GM18951 (cell line): ENCODE data around the gene TASP1.

Experiments
- POLR2A ChIP-seq: IDR thresholded peaks from 4 replicates; pipeline ENCODE4 v1.6.1; 2011; ENCODE audit warnings: mild to moderate bottlenecking; ENCODE audit not compliant: insufficient read length, insufficient read depth; ENCODE audit errors: extremely low read depth
- in situ Hi-C: fragments of 300-500 bp; cut with MboI; formaldehyde crosslinking; loops from one replicate; pipeline ENCODE4 v1.12.0; 2022; ENCODE audit warnings: low sequenced_read_pairs, mixed read lengths, inconsistent platforms; ENCODE audit not compliant: unreplicated experiment

Gene TASP1

GRCh38 chr20:13353261-13353945 lies 285.3 kb downstream of the TASP1 start:
- in situ Hi-C loops: no loop called here
- TF ChIP-seq POLR2A: no peak

- TF ChIP-seq POLR2A: no peak
- in situ Hi-C loops: no loop called here
Measured at GRCh38 chr20:13349235-13349604, 289.5 kb downstream of the TASP1 start.

- in situ Hi-C loops: no loop called here
- TF ChIP-seq POLR2A: no peak
Measured at GRCh38 chr20:13348311-13349234, 290.2 kb downstream of the TASP1 start.

GRCh38 chr20:13344671-13345070 lies 294.1 kb downstream of the TASP1 start:
- no peak for TF ChIP-seq POLR2A
- in situ Hi-C loops: no loop called here

- in situ Hi-C loops: no loop called here
- TF ChIP-seq POLR2A: no peak
Measured at GRCh38 chr20:13342469-13343242, 296.1 kb downstream of the TASP1 start.

GRCh38 chr20:13341737-13342393 lies 296.9 kb downstream of the TASP1 start:
- no peak for TF ChIP-seq POLR2A
- in situ Hi-C loops: no loop called here

- in situ Hi-C loops: no loop called here
- no peak for TF ChIP-seq POLR2A
Measured at GRCh38 chr20:13340088-13340487, 298.6 kb downstream of the TASP1 start.
